BE2C (cell line): ENCODE data around the gene IGFBP7.

Experiments used
- DNase-seq: peaks from one replicate; pipeline ENCODE4 v3.0.0-alpha.2; 2020
- H3K27me3 ChIP-seq: fragments of 250-450 bp; sonication (Bioruptor Pico); 2 replicates; pipeline ENCODE4 v1.5.1; 2020; ENCODE audit warnings: mild to moderate bottlenecking
- H3K36me3 ChIP-seq: fragments of 250-450 bp; sonication (Bioruptor Pico); 2 replicates; pipeline ENCODE4 v1.5.1; 2020; ENCODE audit warnings: mild to moderate bottlenecking
- H3K4me1 ChIP-seq: fragments of 250-450 bp; sonication (Bioruptor Pico); 2 replicates; pipeline ENCODE4 v1.5.1; 2020
- H3K4me3 ChIP-seq: 2 replicates; pipeline ENCODE4 v1.5.1; 2011; ENCODE audit warnings: low read depth, low read length
- H3K9me3 ChIP-seq: fragments of 250-450 bp; sonication (Bioruptor Pico); 2 replicates; pipeline ENCODE4 v1.5.1; 2020
- TF ChIP-seq, protein P1 (sequence below): IDR thresholded peaks from 2 replicates; pipeline ENCODE4 v1.5.1; 2012; ENCODE audit warnings: mild to moderate bottlenecking, low read depth, low read length

The IGFBP7 gene

DNA sequence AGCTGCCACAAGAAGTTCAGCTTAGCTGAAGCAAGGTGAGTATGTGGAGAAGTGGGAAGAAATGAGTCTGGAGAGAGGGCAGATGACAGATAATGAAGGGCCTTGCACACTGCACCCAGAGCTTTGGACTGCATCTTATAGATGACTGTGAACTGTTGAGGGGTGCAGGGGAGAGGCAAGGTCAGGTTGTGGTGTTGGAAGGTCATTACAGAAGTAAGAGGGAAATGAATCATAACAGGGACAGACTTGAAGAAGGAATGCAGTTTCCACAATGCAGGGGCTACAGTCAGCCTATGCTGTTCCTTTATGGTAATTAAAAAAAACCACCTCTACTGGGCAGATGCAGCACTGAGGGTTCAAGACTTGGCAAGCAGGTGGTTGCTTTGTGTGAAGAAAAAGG, 4.8 kb upstream of the IGFBP7 start:
- no peak for DNase-seq
- TF ChIP-seq, protein P1, sequence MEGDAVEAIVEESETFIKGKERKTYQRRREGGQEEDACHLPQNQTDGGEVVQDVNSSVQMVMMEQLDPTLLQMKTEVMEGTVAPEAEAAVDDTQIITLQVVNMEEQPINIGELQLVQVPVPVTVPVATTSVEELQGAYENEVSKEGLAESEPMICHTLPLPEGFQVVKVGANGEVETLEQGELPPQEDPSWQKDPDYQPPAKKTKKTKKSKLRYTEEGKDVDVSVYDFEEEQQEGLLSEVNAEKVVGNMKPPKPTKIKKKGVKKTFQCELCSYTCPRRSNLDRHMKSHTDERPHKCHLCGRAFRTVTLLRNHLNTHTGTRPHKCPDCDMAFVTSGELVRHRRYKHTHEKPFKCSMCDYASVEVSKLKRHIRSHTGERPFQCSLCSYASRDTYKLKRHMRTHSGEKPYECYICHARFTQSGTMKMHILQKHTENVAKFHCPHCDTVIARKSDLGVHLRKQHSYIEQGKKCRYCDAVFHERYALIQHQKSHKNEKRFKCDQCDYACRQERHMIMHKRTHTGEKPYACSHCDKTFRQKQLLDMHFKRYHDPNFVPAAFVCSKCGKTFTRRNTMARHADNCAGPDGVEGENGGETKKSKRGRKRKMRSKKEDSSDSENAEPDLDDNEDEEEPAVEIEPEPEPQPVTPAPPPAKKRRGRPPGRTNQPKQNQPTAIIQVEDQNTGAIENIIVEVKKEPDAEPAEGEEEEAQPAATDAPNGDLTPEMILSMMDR = no peak

DNA sequence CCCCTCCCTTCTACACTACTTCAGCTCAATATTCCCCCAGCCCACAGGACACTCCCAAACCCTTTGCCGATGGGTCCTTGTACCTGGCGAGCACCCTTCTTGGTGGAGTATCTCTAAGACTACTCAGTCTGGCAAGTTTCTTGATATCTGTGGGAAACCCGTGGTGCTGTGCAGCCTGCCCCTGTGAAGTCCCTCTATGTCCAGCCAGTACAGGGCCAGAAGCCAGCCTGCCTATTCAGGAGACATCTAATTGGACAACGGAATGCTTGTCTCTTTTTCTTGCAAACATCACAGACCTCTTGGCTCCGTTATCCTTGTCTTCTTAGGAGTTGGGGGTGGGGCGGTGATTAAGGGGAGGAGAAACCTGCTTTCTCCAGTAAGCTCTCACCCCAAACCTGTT, 3.7 kb upstream of the IGFBP7 start:
- H3K4me3 ChIP-seq = no peak overlapping the region
- TF ChIP-seq, protein P1 = no peak
- H3K27me3 ChIP-seq = peaks cover 24% of the 10 kb centered on the region
- no peak for DNase-seq
- H3K9me3 ChIP-seq = no peaks in the 10 kb centered on the region; the same call in 1 of the 2 replicates
- peaks cover 40% of the 10 kb centered on the region for H3K4me1 ChIP-seq
- H3K36me3 ChIP-seq = no peaks in the 10 kb centered on the region

More for the DNA sequence above, 4.8 kb upstream of the IGFBP7 start:
- H3K4me1 ChIP-seq = peaks cover 40% of the 10 kb centered on the region
- H3K27me3 ChIP-seq = peaks cover 13% of the 10 kb centered on the region
- no peaks in the 10 kb centered on the region for H3K36me3 ChIP-seq
- H3K4me3 ChIP-seq = no peak overlapping the region
- no peaks in the 10 kb centered on the region for H3K9me3 ChIP-seq

DNA sequence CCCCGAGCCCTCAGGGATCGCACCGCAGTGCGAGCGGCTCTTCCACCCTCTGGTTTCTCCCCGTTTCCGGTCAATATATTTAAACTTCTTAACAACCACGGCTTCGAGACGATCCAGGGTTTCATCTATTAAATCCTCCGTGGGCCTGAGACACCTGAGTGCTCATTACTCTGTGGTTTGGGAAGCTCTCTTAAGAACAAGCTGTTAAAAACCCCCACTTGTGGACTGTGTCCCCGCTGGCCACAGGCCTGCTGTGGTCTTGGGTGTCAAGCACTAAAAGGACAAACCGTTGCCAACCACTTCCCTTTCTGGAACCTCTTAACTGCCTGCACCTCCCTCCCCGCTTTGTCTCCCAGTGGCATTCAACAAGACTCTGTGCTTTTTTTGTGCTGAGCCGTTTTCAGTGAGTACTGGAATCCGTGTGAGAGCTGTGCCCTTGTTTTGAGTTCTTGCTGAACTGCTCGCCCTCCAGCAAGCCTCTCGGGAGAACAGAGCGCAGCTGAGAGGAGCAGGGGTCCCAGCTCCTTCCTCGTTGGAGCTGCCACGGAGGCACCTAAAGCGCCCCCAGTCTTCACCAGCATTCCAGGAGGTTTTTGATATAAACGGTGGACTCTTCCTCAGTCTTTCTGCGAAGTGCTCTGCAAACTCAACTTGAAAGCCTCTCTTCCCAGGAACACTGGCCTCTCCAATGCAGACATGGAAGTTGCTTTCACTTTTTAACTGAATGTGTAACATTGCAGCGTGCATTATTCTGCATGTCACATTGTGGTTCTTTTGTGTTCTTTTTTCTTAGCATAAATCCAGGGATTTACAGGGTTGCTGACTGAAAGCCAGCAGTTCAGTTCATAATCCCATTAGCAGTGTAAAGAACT, 691 bp upstream of the IGFBP7 start:
- Histone ChIP-seq H3K9me3 (no peaks in the 10 kb centered on the region; the same call in 1 of the 2 replicates), H3K4me1 (peaks cover 21% of the 10 kb centered on the region), H3K27me3 (peaks cover 24% of the 10 kb centered on the region), H3K36me3 (no peaks in the 10 kb centered on the region), H3K4me3 (peak overlapping the region; percentile 15)
- no peak for DNase-seq
- TF ChIP-seq, protein P1 = no peak

DNA sequence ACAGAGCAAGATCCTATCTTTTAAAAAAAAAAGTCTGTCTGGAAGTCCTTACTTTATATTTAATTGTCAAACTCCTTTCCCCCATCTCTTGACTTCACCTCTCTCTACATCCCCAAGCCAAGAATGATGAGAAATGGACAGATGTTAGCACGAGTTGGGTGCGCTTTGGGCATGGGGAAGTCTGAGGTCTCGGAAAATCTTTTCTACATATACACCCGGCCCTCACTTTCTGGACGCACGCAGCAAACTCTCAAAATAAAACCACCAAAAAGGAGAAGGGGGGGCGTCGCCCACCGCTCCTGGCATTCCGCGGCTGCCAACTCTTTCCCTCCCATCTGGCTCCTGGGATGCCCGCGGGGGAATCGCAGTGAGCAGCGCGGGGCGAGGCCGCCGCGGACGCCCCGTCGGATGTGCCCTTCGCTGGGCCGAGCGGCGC, 756 bp downstream of the IGFBP7 start:
- Histone ChIP-seq H3K36me3 (no peaks in the 10 kb centered on the region), H3K27me3 (peaks cover 24% of the 10 kb centered on the region), H3K4me3 (peak overlapping the region; percentile 40), H3K9me3 (no peaks in the 10 kb centered on the region; the same call in 1 of the 2 replicates), H3K4me1 (peaks cover 15% of the 10 kb centered on the region)
- no peak for DNase-seq
- TF ChIP-seq, protein P1 = no peak

DNA sequence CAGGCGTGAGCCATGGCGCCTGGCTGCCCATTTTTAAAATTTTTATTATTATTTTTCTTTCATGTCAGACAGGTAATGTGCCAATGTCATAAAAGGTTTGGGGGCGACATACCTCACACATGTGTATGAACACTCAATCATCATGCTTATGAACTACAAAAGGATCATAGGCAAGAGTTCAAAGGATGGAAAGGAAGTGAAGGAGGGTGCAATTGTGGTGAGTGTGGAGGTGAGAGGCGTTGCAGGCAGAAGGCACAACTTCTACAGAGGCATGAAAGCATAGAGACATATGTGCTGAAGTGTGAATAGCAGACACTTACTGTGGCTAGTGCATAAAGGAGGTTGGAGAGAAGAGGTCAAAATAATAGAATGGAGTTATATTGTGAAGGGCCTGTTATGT, 4.0 kb downstream of the IGFBP7 start:
- H3K9me3 ChIP-seq = no peaks in the 10 kb centered on the region; the same call in 1 of the 2 replicates
- no peak for DNase-seq

More for the DNA sequence above, 4.0 kb downstream of the IGFBP7 start:
- TF ChIP-seq, protein P1 = no peak
- H3K27me3 ChIP-seq = peaks cover 23% of the 10 kb centered on the region
- no peak overlapping the region for H3K4me3 ChIP-seq
- peaks cover 16% of the 10 kb centered on the region for H3K4me1 ChIP-seq
- no peaks in the 10 kb centered on the region for H3K36me3 ChIP-seq
